HTERT RPE-1 (cell line): ENCODE measurements around the gene CYP2S1.
"Not testable (repeated sequence)": the region's sequence is repeated elsewhere in the genome, so short reads cannot be mapped to it uniquely, and the experiment has no call there.

ENCODE experiments used
- in situ Hi-C: fragments of 300-500 bp; cut with MboI; formaldehyde crosslinking; loops from 4 replicates; pipeline ENCODE4 v1.14.3; 2020; ENCODE audit warnings: low sequenced_read_pairs

Gene CYP2S1

GRCh38 chr19:41225238-41226052 is 32.4 kb downstream of the CYP2S1 start:
- in situ Hi-C loops = no loop called here

- in situ Hi-C loops = no loop called here
Measured at GRCh38 chr19:41226053-41226873, 33.2 kb downstream of the CYP2S1 start.

- in situ Hi-C loops = no loop called here
Measured at GRCh38 chr19:41226874-41227390, 33.9 kb downstream of the CYP2S1 start.

- in situ Hi-C loops = no loop called here
Measured at GRCh38 chr19:41228486-41228885, 35.5 kb downstream of the CYP2S1 start.

GRCh38 chr19:41229338-41229737 is 36.3 kb downstream of the CYP2S1 start:
- in situ Hi-C loops = not testable (repeated sequence)

GRCh38 chr19:41230067-41230857 is 37.2 kb downstream of the CYP2S1 start:
- in situ Hi-C loops = no loop called here

- in situ Hi-C loops = no loop called here
Measured at GRCh38 chr19:41232686-41233085, 39.7 kb downstream of the CYP2S1 start.

GRCh38 chr19:41233748-41234240 is 40.8 kb downstream of the CYP2S1 start:
- in situ Hi-C loops = no loop called here

GRCh38 chr19:41234512-41235168 is 41.6 kb downstream of the CYP2S1 start:
- in situ Hi-C loops = no loop called here

GRCh38 chr19:41235480-41235879 is 42.5 kb downstream of the CYP2S1 start:
- in situ Hi-C loops = no loop called here

- in situ Hi-C loops = no loop called here
Measured at GRCh38 chr19:41238244-41238643, 45.2 kb downstream of the CYP2S1 start.

- in situ Hi-C loops = no loop called here
Measured at GRCh38 chr19:41239363-41239762, 46.3 kb downstream of the CYP2S1 start.

- in situ Hi-C loops = no loop called here
Measured at GRCh38 chr19:41239961-41240574, 47.0 kb downstream of the CYP2S1 start.

- in situ Hi-C loops = no loop called here
Measured at GRCh38 chr19:41241859-41242258, 48.8 kb downstream of the CYP2S1 start.

GRCh38 chr19:41244117-41244516 is 51.1 kb downstream of the CYP2S1 start:
- in situ Hi-C loops = no loop called here

GRCh38 chr19:41245843-41246242 is 52.8 kb downstream of the CYP2S1 start:
- in situ Hi-C loops = no loop called here

- in situ Hi-C loops = no loop called here
Measured at GRCh38 chr19:41248895-41249294, 55.9 kb downstream of the CYP2S1 start.

- in situ Hi-C loops = no loop called here
Measured at GRCh38 chr19:41249707-41250423, 56.8 kb downstream of the CYP2S1 start.

GRCh38 chr19:41253660-41254059 is 60.6 kb downstream of the CYP2S1 start:
- in situ Hi-C loops = no loop called here
